T1000 (cell line): ENCODE measurements around the gene PCSK4.
"Not testable (repeated sequence)": the region's sequence is repeated elsewhere in the genome, so short reads cannot be mapped to it uniquely, and the experiment has no call there.

Source experiments
- DNase-seq: peaks from one replicate; lab custom pipeline; 2025; ENCODE audit warnings: mixed read lengths; lab: John Stamatoyannopoulos, UW

PCSK4 gene

GRCh38 chr19:1505012-1505411 lies 14.9 kb upstream of the PCSK4 start:
- DNase-seq = no peak

GRCh38 chr19:1503925-1504773 lies 14.0 kb upstream of the PCSK4 start:
- no peak for DNase-seq

GRCh38 chr19:1503089-1503924 lies 13.2 kb upstream of the PCSK4 start:
- DNase-seq = peak; percentile 25

- DNase-seq = no peak
Observed at GRCh38 chr19:1502433-1503088, 12.4 kb upstream of the PCSK4 start.

- no peak for DNase-seq
Observed at GRCh38 chr19:1501200-1501595, 11.0 kb upstream of the PCSK4 start.

- DNase-seq = not testable (repeated sequence)
Observed at GRCh38 chr19:1499231-1499630, 9.1 kb upstream of the PCSK4 start.

- DNase-seq = no peak
Observed at GRCh38 chr19:1497578-1498235, 7.6 kb upstream of the PCSK4 start.

GRCh38 chr19:1496714-1497577 lies 6.8 kb upstream of the PCSK4 start:
- no peak for DNase-seq

GRCh38 chr19:1495799-1496713 lies 5.9 kb upstream of the PCSK4 start:
- DNase-seq = no peak

GRCh38 chr19:1495051-1495798 lies 5.1 kb upstream of the PCSK4 start:
- no peak for DNase-seq

- no peak for DNase-seq
Observed at GRCh38 chr19:1494115-1494815, 4.1 kb upstream of the PCSK4 start.

- DNase-seq = no peak
Observed at GRCh38 chr19:1492474-1493006, 2.4 kb upstream of the PCSK4 start.

GRCh38 chr19:1491849-1492170 lies 1.7 kb upstream of the PCSK4 start:
- DNase-seq = no peak

- DNase-seq = no peak
Observed at GRCh38 chr19:1491114-1491848, 1.1 kb upstream of the PCSK4 start, which contains the start of gene REEP6. TSS of gene REEP6 (plus strand) at chr19:1491181. CDS start at chr19:1491270, 89 bp downstream.

GRCh38 chr19:1489463-1490310 lies 463 bp downstream of the PCSK4 start:
- DNase-seq = no peak

- no peak for DNase-seq
Observed at GRCh38 chr19:1488282-1488601, 1.9 kb downstream of the PCSK4 start.
